ENCODE results near the gene SEMA5A.

DNA sequence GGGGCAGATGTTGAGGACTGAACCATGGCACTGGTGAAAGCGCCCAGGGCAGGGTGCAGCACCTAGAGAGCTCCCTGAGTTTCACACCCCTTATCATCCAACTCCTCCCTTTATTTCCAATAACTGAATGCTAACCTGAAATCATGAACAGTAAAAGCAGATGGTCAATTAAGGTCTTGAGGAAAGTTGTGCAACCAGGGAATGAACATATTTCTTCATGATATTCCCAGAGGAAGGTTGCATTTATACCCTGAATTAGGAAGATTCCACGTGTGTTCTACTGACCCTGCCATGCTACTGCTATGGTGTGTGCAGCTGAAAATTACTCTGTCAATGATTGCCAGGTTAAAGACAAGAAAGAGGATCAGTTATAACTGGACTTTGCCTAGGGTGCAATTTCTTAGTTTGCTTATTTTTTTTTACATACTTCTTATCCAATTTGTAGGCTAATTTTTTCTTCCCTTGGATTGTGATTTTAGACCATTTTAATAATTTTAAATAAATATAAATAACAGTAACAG is 319.8 kb downstream of the SEMA5A start:
- TF ChIP-seq, protein P1, sequence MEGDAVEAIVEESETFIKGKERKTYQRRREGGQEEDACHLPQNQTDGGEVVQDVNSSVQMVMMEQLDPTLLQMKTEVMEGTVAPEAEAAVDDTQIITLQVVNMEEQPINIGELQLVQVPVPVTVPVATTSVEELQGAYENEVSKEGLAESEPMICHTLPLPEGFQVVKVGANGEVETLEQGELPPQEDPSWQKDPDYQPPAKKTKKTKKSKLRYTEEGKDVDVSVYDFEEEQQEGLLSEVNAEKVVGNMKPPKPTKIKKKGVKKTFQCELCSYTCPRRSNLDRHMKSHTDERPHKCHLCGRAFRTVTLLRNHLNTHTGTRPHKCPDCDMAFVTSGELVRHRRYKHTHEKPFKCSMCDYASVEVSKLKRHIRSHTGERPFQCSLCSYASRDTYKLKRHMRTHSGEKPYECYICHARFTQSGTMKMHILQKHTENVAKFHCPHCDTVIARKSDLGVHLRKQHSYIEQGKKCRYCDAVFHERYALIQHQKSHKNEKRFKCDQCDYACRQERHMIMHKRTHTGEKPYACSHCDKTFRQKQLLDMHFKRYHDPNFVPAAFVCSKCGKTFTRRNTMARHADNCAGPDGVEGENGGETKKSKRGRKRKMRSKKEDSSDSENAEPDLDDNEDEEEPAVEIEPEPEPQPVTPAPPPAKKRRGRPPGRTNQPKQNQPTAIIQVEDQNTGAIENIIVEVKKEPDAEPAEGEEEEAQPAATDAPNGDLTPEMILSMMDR (IDR thresholded peaks at IDR 0.05) = no peak
- no peak for TF ChIP-seq POLR2A (IDR thresholded peaks at IDR 0.05)

Measured in uterus (tissue), 2 donors.